ENCODE data around the gene GHRH. TPM values are rescaled to one million over a fixed set of nuclear protein-coding genes. Genes with fewer than 3 reads are reported as not detected.

Gene GHRH
- total RNA-seq, 1 donor from 2014 or later: not detected

DNA sequence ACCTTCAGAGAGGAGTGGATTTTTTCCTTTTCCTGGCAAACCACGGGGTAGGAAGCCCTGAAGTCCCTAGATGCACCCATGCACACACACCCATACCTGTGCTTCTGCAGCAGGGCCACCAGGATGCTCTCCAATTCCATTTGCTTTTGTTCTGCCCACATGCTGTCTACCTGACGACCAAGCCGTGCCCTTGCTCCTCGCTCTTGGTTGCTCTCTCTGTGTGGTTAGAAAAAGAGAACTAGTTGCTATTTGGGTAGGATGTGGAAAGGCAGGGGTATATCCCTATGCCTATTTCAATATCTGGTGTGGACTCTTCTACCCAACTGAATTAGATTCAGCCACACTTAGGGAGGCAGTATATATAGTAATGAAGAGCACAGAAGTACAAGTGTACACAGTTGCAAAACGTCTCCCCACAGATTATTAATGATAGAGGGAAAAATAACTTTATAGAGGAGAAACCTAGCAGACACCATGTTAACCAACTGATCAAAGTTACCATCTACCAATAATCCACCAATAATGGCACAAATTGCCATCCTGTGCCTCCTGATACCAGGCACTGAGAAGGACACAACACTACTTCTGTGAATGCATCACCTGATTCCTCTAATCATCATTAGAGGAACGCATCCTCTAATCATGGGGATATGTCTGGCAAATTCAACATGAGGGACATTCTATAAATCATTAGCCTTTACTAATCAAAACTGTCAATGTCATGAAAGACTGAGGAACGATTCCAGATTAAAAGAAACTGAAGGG lies 7.3 kb downstream of the GHRH start:
- peaks cover 7% of the 10 kb centered on the region for H3K9me3 Mint-ChIP-seq
- no peak overlapping the region for H3K4me3 Mint-ChIP-seq
- no peak for DNase-seq (ENCODE audit: low spot score in 2 of 2, unreplicated experiment in 2 of 2)
- H3K36me3 Mint-ChIP-seq: peaks cover 1% of the 10 kb centered on the region
- peaks cover 2% of the 10 kb centered on the region for H3K27me3 Mint-ChIP-seq (ENCODE audit: low read depth)
- no peak overlapping the region for H3K27ac Mint-ChIP-seq
- TF ChIP-seq, protein P1, sequence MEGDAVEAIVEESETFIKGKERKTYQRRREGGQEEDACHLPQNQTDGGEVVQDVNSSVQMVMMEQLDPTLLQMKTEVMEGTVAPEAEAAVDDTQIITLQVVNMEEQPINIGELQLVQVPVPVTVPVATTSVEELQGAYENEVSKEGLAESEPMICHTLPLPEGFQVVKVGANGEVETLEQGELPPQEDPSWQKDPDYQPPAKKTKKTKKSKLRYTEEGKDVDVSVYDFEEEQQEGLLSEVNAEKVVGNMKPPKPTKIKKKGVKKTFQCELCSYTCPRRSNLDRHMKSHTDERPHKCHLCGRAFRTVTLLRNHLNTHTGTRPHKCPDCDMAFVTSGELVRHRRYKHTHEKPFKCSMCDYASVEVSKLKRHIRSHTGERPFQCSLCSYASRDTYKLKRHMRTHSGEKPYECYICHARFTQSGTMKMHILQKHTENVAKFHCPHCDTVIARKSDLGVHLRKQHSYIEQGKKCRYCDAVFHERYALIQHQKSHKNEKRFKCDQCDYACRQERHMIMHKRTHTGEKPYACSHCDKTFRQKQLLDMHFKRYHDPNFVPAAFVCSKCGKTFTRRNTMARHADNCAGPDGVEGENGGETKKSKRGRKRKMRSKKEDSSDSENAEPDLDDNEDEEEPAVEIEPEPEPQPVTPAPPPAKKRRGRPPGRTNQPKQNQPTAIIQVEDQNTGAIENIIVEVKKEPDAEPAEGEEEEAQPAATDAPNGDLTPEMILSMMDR (IDR thresholded peaks at IDR 0.05; ENCODE audit: unreplicated experiment): no peak
- no peaks in the 10 kb centered on the region for H3K4me1 Mint-ChIP-seq

DNA sequence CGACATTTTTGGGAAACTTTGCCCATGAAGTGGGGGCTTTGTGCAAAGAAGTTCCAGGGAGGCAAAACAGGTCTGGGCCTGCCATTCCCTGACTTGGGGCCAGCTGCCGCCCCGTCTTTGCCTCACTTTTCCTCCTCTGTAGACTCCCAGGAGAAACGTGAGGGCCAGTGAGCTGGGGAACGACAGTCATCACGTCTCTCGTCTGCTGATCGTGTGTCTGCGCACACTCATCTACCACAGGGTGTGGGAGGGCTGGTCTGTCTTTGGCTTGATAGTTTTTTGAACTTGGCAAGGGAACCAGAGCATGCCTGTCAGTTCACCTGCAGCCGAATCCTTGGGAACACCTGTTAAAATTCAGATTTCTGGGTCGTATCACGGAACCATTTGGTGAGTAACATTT lies 8.5 kb downstream of the GHRH start:
- H3K36me3 Mint-ChIP-seq: peaks cover 5% of the 10 kb centered on the region
- H3K27ac Mint-ChIP-seq: no peak overlapping the region
- TF ChIP-seq, protein P1 (IDR thresholded peaks at IDR 0.05; ENCODE audit: unreplicated experiment): no peak
- no peaks in the 10 kb centered on the region for H3K27me3 Mint-ChIP-seq (ENCODE audit: low read depth)
- H3K4me1 Mint-ChIP-seq: no peaks in the 10 kb centered on the region
- H3K4me3 Mint-ChIP-seq: no peak overlapping the region
- DNase-seq (ENCODE audit: low spot score in 2 of 2, unreplicated experiment in 2 of 2): no peak
- H3K9me3 Mint-ChIP-seq: peaks cover 7% of the 10 kb centered on the region

DNA sequence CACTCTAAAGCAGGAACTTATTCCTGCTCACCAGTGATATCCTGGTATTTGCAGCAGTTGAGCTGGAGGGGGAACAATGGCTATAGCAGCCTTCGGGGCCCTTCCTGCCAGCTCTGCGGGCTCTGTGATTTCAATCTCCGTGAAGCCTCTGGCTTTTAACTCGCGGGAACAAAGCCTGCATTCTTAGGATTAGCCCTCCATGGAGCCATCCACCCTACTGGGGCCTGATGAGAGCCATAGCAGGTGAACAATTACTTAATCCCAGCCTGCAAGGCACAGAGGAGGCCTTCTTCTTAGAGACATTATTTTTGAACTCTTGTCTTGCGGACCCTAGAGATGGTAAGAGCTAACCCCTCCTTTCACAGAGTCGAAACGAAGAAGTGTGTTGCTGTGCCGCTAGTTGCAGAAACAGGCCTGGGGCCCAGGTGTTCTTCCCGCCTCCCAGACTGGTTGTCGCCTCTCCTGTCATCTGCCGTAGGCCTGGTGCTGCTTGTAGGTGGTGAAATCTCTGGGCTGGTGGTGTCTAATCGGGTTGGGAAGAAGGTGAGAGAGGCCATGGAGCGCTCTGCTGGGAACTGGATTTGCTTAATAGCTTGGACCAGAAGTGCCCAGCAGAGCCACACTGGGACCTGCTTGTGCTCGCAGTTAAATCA lies 9.7 kb downstream of the GHRH start:
- no peak for DNase-seq (ENCODE audit: low spot score in 2 of 2, unreplicated experiment in 2 of 2)
- Mint-ChIP-seq H3K9me3 (peaks cover 7% of the 10 kb centered on the region), H3K27me3 (ENCODE audit: low read depth) (no peaks in the 10 kb centered on the region), H3K36me3 (peaks cover 7% of the 10 kb centered on the region), H3K27ac (no peak overlapping the region), H3K4me3 (no peak overlapping the region), H3K4me1 (no peaks in the 10 kb centered on the region)
- TF ChIP-seq, protein P1 (IDR thresholded peaks at IDR 0.05; ENCODE audit: unreplicated experiment): no peak

DNA sequence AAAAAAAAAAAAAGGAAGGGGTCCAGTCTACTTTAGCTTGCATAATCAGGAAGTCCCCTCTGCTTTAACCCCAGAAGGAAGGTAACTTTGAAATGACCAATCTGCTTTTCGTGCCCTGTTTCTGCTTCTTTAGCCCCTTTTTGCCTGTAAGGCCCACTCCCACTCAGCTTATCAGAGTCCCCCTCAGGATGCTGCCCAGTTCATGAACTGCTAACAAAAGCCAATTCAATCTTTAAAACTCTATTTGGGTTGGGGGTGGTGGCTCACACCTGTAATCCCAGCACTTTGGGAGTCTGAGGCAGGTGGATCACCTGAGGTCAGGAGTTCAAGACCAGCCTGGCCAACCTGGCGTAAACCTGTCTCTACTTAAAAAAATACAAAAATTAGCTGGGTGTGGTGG lies 12.3 kb downstream of the GHRH start:
- Mint-ChIP-seq H3K4me3 (no peak overlapping the region), H3K9me3 (peaks cover 2% of the 10 kb centered on the region), H3K4me1 (no peaks in the 10 kb centered on the region), H3K27me3 (ENCODE audit: low read depth) (no peaks in the 10 kb centered on the region), H3K27ac (no peak overlapping the region), H3K36me3 (peaks cover 9% of the 10 kb centered on the region)
- TF ChIP-seq, protein P1 (IDR thresholded peaks at IDR 0.05; ENCODE audit: unreplicated experiment): no peak
- no peak for DNase-seq (ENCODE audit: low spot score in 2 of 2, unreplicated experiment in 2 of 2)

DNA sequence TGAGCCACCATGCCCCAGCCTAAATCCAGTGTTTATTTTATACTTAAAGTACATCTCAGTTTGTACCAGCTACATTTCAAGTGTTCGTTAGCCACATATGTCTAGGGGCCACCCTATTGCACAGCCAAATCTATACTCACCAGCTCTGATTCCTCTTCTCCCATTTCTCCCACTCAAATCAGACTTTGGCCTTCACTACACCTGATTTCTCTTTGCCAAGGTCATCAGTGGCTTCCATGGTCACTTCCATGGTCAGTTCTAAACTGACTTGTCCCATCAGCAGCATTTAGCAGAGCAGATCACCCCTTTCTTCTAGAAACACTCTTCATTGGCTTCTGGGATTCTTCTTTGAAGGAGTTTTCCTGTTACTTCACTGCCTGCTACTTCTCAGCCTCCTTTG lies 14.1 kb downstream of the GHRH start:
- Mint-ChIP-seq H3K9me3 (no peaks in the 10 kb centered on the region), H3K27ac (no peak overlapping the region), H3K36me3 (peaks cover 20% of the 10 kb centered on the region), H3K4me1 (no peaks in the 10 kb centered on the region), H3K27me3 (ENCODE audit: low read depth) (no peaks in the 10 kb centered on the region), H3K4me3 (no peak overlapping the region)
- TF ChIP-seq, protein P1 (IDR thresholded peaks at IDR 0.05; ENCODE audit: unreplicated experiment): no peak
- no peak for DNase-seq (ENCODE audit: low spot score in 2 of 2, unreplicated experiment in 2 of 2)

Measured in mesothelial cell of epicardium (in vitro differentiated cells).